Skeletal muscle satellite cell (primary cell): Measurements from ENCODE around the gene FOXF1. TPM values are rescaled to one million over a fixed set of nuclear protein-coding genes. Genes with fewer than 3 reads are reported as not detected.
A peak's percentile ranks its signal among the peaks of the same experiment; 100 is the strongest.

Experiments used
- H3K27me3 ChIP-seq: 2 replicates; pipeline ENCODE4 v1.7.0; 2013; ENCODE audit warnings: low read length; ENCODE audit not compliant: control insufficient read depth, insufficient read depth
- H3K36me3 ChIP-seq: 2 replicates; pipeline ENCODE4 v1.7.0; 2013; ENCODE audit warnings: mild to moderate bottlenecking, control low read depth, low read length; ENCODE audit not compliant: insufficient read depth
- H3K4me1 ChIP-seq: 2 replicates; pipeline ENCODE4 v1.7.0; 2013; ENCODE audit warnings: low read length; ENCODE audit not compliant: control insufficient read depth, insufficient read depth
- H3K4me2 ChIP-seq: 2 replicates; pipeline ENCODE4 v1.7.0; 2013; ENCODE audit warnings: mild to moderate bottlenecking, low read length
- H3K4me3 ChIP-seq: 2 replicates; pipeline ENCODE4 v1.7.0; 2013; ENCODE audit warnings: low read length
- H3K9ac ChIP-seq: 2 replicates; pipeline ENCODE4 v1.7.0; 2013; ENCODE audit warnings: mild to moderate bottlenecking, low read depth, low read length, moderate library complexity
- H3K9me3 ChIP-seq: replicated peaks from 2 replicates; pipeline ENCODE4 v1.7.0; 2013; ENCODE audit warnings: mild to moderate bottlenecking, control low read depth, low read length
- total RNA-seq: library from RNA; depleted of rRNA; stranded (reverse); fragments of >200 nt; gene quantifications from 2 replicates; pipeline ENCODE4 v1.2.3, GENCODE V29; 2012; rRNA removed

FOXF1 gene
- under 0.01 and 0.22 TPM in 2 replicates for total RNA-seq

- no peak within 1 kb of the TSS for H3K9ac ChIP-seq
- H3K4me3 ChIP-seq, result peak within 1 kb of the TSS; percentile 60
These were observed at the start of gene FOXF1 for GRCh38 chr16:86510465-86511261. FOXF1 (plus strand) TSS chr16:86510527; CDS start chr16:86510570, 43 bp downstream.

GRCh38 chr16:86461037-86461436 lies 49.3 kb upstream of the FOXF1 start:
- no peak overlapping the region for H3K4me2 ChIP-seq
- no peaks in the 10 kb centered on the region for H3K9me3 ChIP-seq
- H3K27me3 ChIP-seq, result peaks cover 13% of the 10 kb centered on the region
- H3K4me1 ChIP-seq, result no peaks in the 10 kb centered on the region
- no peak overlapping the region for H3K4me3 ChIP-seq
- no peak overlapping the region for H3K9ac ChIP-seq
- H3K36me3 ChIP-seq, result no peaks in the 10 kb centered on the region

More at GRCh38 chr16:86510465-86511261, at the start of gene FOXF1:
- Histone ChIP-seq H3K36me3 (no peaks in the 10 kb centered on the region), H3K9me3 (no peaks in the 10 kb centered on the region), H3K4me1 (peaks cover 12% of the 10 kb centered on the region), H3K27me3 (peaks cover 95% of the 10 kb centered on the region), H3K4me2 (peak within 1 kb of the TSS; percentile 78)

GRCh38 chr16:86462334-86463084 lies 47.8 kb upstream of the FOXF1 start:
- H3K4me2 ChIP-seq, result no peak overlapping the region
- H3K36me3 ChIP-seq, result no peaks in the 10 kb centered on the region
- no peaks in the 10 kb centered on the region for H3K9me3 ChIP-seq
- no peak overlapping the region for H3K4me3 ChIP-seq
- H3K27me3 ChIP-seq, result peaks cover 10% of the 10 kb centered on the region
- H3K4me1 ChIP-seq, result no peaks in the 10 kb centered on the region
- H3K9ac ChIP-seq, result no peak overlapping the region

- no peak overlapping the region for H3K4me2 ChIP-seq
- H3K27me3 ChIP-seq, result no peaks in the 10 kb centered on the region
These were observed 46.3 kb upstream of the FOXF1 start for GRCh38 chr16:86464044-86464443.

GRCh38 chr16:86465434-86465833 lies 44.9 kb upstream of the FOXF1 start:
- Histone ChIP-seq H3K27me3 (no peaks in the 10 kb centered on the region), H3K9ac (no peak overlapping the region), H3K9me3 (no peaks in the 10 kb centered on the region)

More at GRCh38 chr16:86464044-86464443, 46.3 kb upstream of the FOXF1 start:
- H3K4me1 ChIP-seq, result no peaks in the 10 kb centered on the region
- H3K36me3 ChIP-seq, result no peaks in the 10 kb centered on the region
- no peak overlapping the region for H3K9ac ChIP-seq
- H3K4me3 ChIP-seq, result no peak overlapping the region
- H3K9me3 ChIP-seq, result no peaks in the 10 kb centered on the region

GRCh38 chr16:86466696-86467406 lies 43.5 kb upstream of the FOXF1 start:
- no peak overlapping the region for H3K4me2 ChIP-seq
- H3K9me3 ChIP-seq, result no peaks in the 10 kb centered on the region
- no peak overlapping the region for H3K9ac ChIP-seq
- no peaks in the 10 kb centered on the region for H3K27me3 ChIP-seq
- H3K4me1 ChIP-seq, result no peaks in the 10 kb centered on the region
- no peak overlapping the region for H3K4me3 ChIP-seq
- H3K36me3 ChIP-seq, result no peaks in the 10 kb centered on the region

More at GRCh38 chr16:86465434-86465833, 44.9 kb upstream of the FOXF1 start:
- H3K4me3 ChIP-seq, result no peak overlapping the region
- H3K36me3 ChIP-seq, result no peaks in the 10 kb centered on the region
- no peaks in the 10 kb centered on the region for H3K4me1 ChIP-seq
- H3K4me2 ChIP-seq, result no peak overlapping the region

- H3K36me3 ChIP-seq, result no peaks in the 10 kb centered on the region
- no peaks in the 10 kb centered on the region for H3K9me3 ChIP-seq
- H3K4me2 ChIP-seq, result no peak overlapping the region
- no peak overlapping the region for H3K9ac ChIP-seq
- no peaks in the 10 kb centered on the region for H3K4me1 ChIP-seq
- no peak overlapping the region for H3K4me3 ChIP-seq
- no peaks in the 10 kb centered on the region for H3K27me3 ChIP-seq
These were observed 42.8 kb upstream of the FOXF1 start for GRCh38 chr16:86467490-86467889.

GRCh38 chr16:86470964-86471363 lies 39.4 kb upstream of the FOXF1 start:
- Histone ChIP-seq H3K4me2 (no peak overlapping the region), H3K4me3 (no peak overlapping the region), H3K9ac (no peak overlapping the region), H3K4me1 (no peaks in the 10 kb centered on the region), H3K9me3 (no peaks in the 10 kb centered on the region), H3K36me3 (no peaks in the 10 kb centered on the region), H3K27me3 (peaks cover 15% of the 10 kb centered on the region)

- Histone ChIP-seq H3K36me3 (no peaks in the 10 kb centered on the region), H3K9me3 (no peaks in the 10 kb centered on the region), H3K9ac (no peak overlapping the region), H3K27me3 (peaks cover 24% of the 10 kb centered on the region), H3K4me2 (no peak overlapping the region), H3K4me3 (no peak overlapping the region), H3K4me1 (no peaks in the 10 kb centered on the region)
These were observed 38.4 kb upstream of the FOXF1 start for GRCh38 chr16:86471896-86472295.

GRCh38 chr16:86472366-86472765 lies 38.0 kb upstream of the FOXF1 start:
- no peak overlapping the region for H3K9ac ChIP-seq
- H3K36me3 ChIP-seq, result no peaks in the 10 kb centered on the region
- no peak overlapping the region for H3K4me2 ChIP-seq
- H3K4me1 ChIP-seq, result no peaks in the 10 kb centered on the region
- no peaks in the 10 kb centered on the region for H3K9me3 ChIP-seq
- peaks cover 28% of the 10 kb centered on the region for H3K27me3 ChIP-seq
- H3K4me3 ChIP-seq, result no peak overlapping the region

- H3K4me3 ChIP-seq, result no peak overlapping the region
- H3K27me3 ChIP-seq, result peaks cover 71% of the 10 kb centered on the region
- no peak overlapping the region for H3K4me2 ChIP-seq
These were observed 33.3 kb upstream of the FOXF1 start for GRCh38 chr16:86476956-86477534.

More at GRCh38 chr16:86476956-86477534, 33.3 kb upstream of the FOXF1 start:
- Histone ChIP-seq H3K9ac (no peak overlapping the region), H3K9me3 (no peaks in the 10 kb centered on the region), H3K36me3 (no peaks in the 10 kb centered on the region), H3K4me1 (no peaks in the 10 kb centered on the region)
